K562 (cell line): ENCODE data around the gene HBG1. TPM values are rescaled to one million over a fixed set of nuclear protein-coding genes. Genes with fewer than 3 reads are reported as not detected.

Source experiments
- ATF1 ChIP-seq, 2 experiments: fragments of 450-650 bp in 1 of 2; IDR thresholded peaks; 2 replicates each; pipeline ENCODE4 v1.6.1; 2016; ENCODE audit warnings: missing compliant biosample characterization in 1 of 2, missing genetic modification characterization in 1 of 2
- DDX20 ChIP-seq: fragments of 450-650 bp; IDR thresholded peaks from 2 replicates; pipeline ENCODE4 v1.6.1; 2016; ENCODE audit warnings: missing genetic modification characterization, low read depth, mild to moderate bottlenecking, missing compliant biosample characterization, moderate library complexity
- EGR1 ChIP-seq: fragments of 450-650 bp; conservative IDR thresholded peaks from 2 replicates; pipeline ENCODE4 v1.6.1; 2017; ENCODE audit warnings: mild to moderate bottlenecking
- ERF ChIP-seq: fragments of 450-650 bp; formaldehyde crosslinking; IDR thresholded peaks from 2 replicates; pipeline ENCODE4 v1.4.0; 2020; ENCODE audit warnings: mild to moderate bottlenecking, mixed read lengths
- GTF2E2 ChIP-seq: fragments of 200-800 bp; sonication (Bioruptor generic); IDR thresholded peaks from 2 replicates; pipeline ENCODE4 v1.6.1; 2016; ENCODE audit warnings: missing genetic modification characterization, missing compliant biosample characterization
- GTF2F1 ChIP-seq: IDR thresholded peaks from 2 replicates; pipeline ENCODE4 v1.6.1; 2011; ENCODE audit warnings: low read depth, low read length, improper control_type of control experiment
- HSF4 ChIP-seq: fragments of 250-450 bp; sonication (Bioruptor Pico); IDR thresholded peaks from 2 replicates; pipeline ENCODE4 v2.1.2; 2022; ENCODE audit warnings: mild to moderate bottlenecking, moderate library complexity, borderline replicate concordance
- JUND ChIP-seq, 2 experiments: IDR thresholded peaks; 2 replicates in 1 of 2; 3 replicates in 1 of 2; pipeline ENCODE4 v1.6.1; 2011; ENCODE audit warnings: borderline replicate concordance in 2 of 2, low read depth in 2 of 2, low read length in 2 of 2, improper control_type of control experiment in 1 of 2, missing biosample characterization in 1 of 2, missing genetic modification characterization in 1 of 2, missing genetic modification reagents in 1 of 2
- MEIS2 ChIP-seq: fragments of 450-650 bp; IDR thresholded peaks from 2 replicates; pipeline ENCODE4 v1.6.1; 2014; ENCODE audit warnings: mild to moderate bottlenecking; ENCODE audit not compliant: partially characterized antibody
- PKNOX1 ChIP-seq: fragments of 450-650 bp; IDR thresholded peaks from 2 replicates; pipeline ENCODE4 v1.6.1; 2016
- PRPF4 ChIP-seq: fragments of 200-400 bp; formaldehyde crosslinking; IDR thresholded peaks from one replicate; pipeline ENCODE4 v1.6.1; 2017; ENCODE audit warnings: low read length, low read depth, mild to moderate bottlenecking; ENCODE audit not compliant: insufficient read depth, poor library complexity, severe bottlenecking
- RFX1 ChIP-seq: fragments of 450-650 bp; IDR thresholded peaks from 2 replicates; pipeline ENCODE4 v1.6.1; 2016; ENCODE audit warnings: mild to moderate bottlenecking, moderate library complexity
- STAT6 ChIP-seq: sonication (generic); formaldehyde crosslinking; IDR thresholded peaks from 2 replicates; pipeline ENCODE4 v1.8.1; 2023; ENCODE audit warnings: mild to moderate bottlenecking, missing genetic modification reagents
- ZBED1 ChIP-seq: IDR thresholded peaks from 2 replicates; pipeline ENCODE4 v1.6.1; 2014
- ZBTB2 ChIP-seq: fragments of 450-650 bp; IDR thresholded peaks from 2 replicates; pipeline ENCODE4 v1.6.1; 2016; ENCODE audit warnings: antibody characterized with exemption
- ZFP1 ChIP-seq: fragments of 450-650 bp; formaldehyde crosslinking; IDR thresholded peaks from 2 replicates; pipeline ENCODE4 v1.4.0; 2020; ENCODE audit warnings: mild to moderate bottlenecking, mixed read lengths
- ZNF174 ChIP-seq: fragments of 250-450 bp; sonication (Bioruptor Pico); IDR thresholded peaks from 2 replicates; pipeline ENCODE4 v1.4.0; 2020; ENCODE audit warnings: mild to moderate bottlenecking
- ZNF253 ChIP-seq: fragments of 250-450 bp; sonication (Bioruptor Pico); conservative IDR thresholded peaks from 2 replicates; pipeline ENCODE4 v1.6.1; 2021; ENCODE audit warnings: mild to moderate bottlenecking
- polyA plus RNA-seq, 8 experiments: library from polyadenylated mRNA; depleted of rRNA in 4 of 8; stranded (reverse) in 5 of 8; unstranded in 3 of 8; fragments of >200 nt; fragmentation: Nextera tagmentation in 2 of 8; fragmentation: Illumina TruSeq in 1 of 8; extraction: Ambion mirVana in 2 of 8; extraction: Trizol in 1 of 8; gene quantifications; 2 replicates each; pipeline versions ENCODE4 v1.2.1 to v1.2.3, GENCODE V29; 2011 to 2014; ENCODE audit warnings: inconsistent platforms in 1 of 8, missing spikeins in 1 of 8
- total RNA-seq, 7 experiments: library from RNA; depleted of rRNA in 6 of 7; stranded (reverse); fragments of >200 nt in 6 of 7; fragmentation: Illumina TruSeq in 2 of 7; extraction: Trizol in 2 of 7; gene quantifications; 2 replicates each; pipeline versions ENCODE4 v1.2.1 to v1.2.3, GENCODE V29; 2011 to 2021; ENCODE audit warnings: low replicate concordance in 1 of 7
- TF ChIP-seq, protein P1 (sequence below): sonication (generic); formaldehyde crosslinking; IDR thresholded peaks from 2 replicates; pipeline ENCODE4 v1.8.0; 2023; ENCODE audit warnings: mild to moderate bottlenecking, missing genetic modification reagents
- TF ChIP-seq, protein P2 (sequence below): sonication (generic); formaldehyde crosslinking; IDR thresholded peaks from 2 replicates; pipeline ENCODE4 v1.5.0; 2020; ENCODE audit warnings: missing genetic modification reagents
- TF ChIP-seq, protein P3 (sequence below): fragments of 450-650 bp; IDR thresholded peaks from 2 replicates; pipeline ENCODE4 v1.6.1; 2016; ENCODE audit warnings: low read depth, mild to moderate bottlenecking, moderate library complexity

Gene HBG1
- total and polyA plus RNA-seq, 9 of the 15 experiments (the other 6 are each of a cell fraction or from before 2014, with no cell fraction given) = 1,066 to 16,338 (median 4,898) TPM

GRCh38 chr11:5280582-5281102 lies 31.0 kb upstream of the HBG1 start (continued):
- TF ChIP-seq, protein P1, sequence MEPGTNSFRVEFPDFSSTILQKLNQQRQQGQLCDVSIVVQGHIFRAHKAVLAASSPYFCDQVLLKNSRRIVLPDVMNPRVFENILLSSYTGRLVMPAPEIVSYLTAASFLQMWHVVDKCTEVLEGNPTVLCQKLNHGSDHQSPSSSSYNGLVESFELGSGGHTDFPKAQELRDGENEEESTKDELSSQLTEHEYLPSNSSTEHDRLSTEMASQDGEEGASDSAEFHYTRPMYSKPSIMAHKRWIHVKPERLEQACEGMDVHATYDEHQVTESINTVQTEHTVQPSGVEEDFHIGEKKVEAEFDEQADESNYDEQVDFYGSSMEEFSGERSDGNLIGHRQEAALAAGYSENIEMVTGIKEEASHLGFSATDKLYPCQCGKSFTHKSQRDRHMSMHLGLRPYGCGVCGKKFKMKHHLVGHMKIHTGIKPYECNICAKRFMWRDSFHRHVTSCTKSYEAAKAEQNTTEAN (CRISPR knock-in tag) = no peak
- peak; percentile 88 for TF ChIP-seq MEIS2
- TF ChIP-seq HSF4 (CRISPR knock-in tag) = peak; percentile 90; the same call in 1 of the 2 replicates
- TF ChIP-seq DDX20 = no peak
- TF ChIP-seq GTF2F1 = no peak
- TF ChIP-seq, protein P2, sequence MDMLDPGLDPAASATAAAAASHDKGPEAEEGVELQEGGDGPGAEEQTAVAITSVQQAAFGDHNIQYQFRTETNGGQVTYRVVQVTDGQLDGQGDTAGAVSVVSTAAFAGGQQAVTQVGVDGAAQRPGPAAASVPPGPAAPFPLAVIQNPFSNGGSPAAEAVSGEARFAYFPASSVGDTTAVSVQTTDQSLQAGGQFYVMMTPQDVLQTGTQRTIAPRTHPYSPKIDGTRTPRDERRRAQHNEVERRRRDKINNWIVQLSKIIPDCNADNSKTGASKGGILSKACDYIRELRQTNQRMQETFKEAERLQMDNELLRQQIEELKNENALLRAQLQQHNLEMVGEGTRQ (CRISPR knock-in tag) = no peak
- TF ChIP-seq ZNF174 (CRISPR knock-in tag) = no peak
- TF ChIP-seq JUND (IDR thresholded peaks at IDR 0.05; ENCODE audit: borderline replicate concordance, low read depth, low read length) = peak; percentile 100
- peak; percentile 100 for TF ChIP-seq JUND (tag; IDR thresholded peaks at IDR 0.05; ENCODE audit: borderline replicate concordance, low read depth, low read length)
- TF ChIP-seq PKNOX1 = peak; percentile 67
- peak; percentile 71; the same call in 1 of the 2 replicates for TF ChIP-seq STAT6
- no peak; the same call in 1 of the 2 replicates for TF ChIP-seq ZBTB2
- TF ChIP-seq RFX1 = peak; percentile 45
- TF ChIP-seq ZFP1 = no peak
- TF ChIP-seq ZBED1 = peak; percentile 93
- TF ChIP-seq, protein P3, sequence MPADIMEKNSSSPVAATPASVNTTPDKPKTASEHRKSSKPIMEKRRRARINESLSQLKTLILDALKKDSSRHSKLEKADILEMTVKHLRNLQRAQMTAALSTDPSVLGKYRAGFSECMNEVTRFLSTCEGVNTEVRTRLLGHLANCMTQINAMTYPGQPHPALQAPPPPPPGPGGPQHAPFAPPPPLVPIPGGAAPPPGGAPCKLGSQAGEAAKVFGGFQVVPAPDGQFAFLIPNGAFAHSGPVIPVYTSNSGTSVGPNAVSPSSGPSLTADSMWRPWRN = peak; percentile 89
- TF ChIP-seq ATF1 (CRISPR knock-in tag; IDR thresholded peaks at IDR 0.05) = no peak
- peak; percentile 89 for TF ChIP-seq ATF1 (tag; IDR thresholded peaks at IDR 0.05)
- no peak for TF ChIP-seq PRPF4
- TF ChIP-seq ERF (CRISPR knock-in tag) = 0 out of 2 replicates have a peak, but pooled peaks have one; percentile 52
- TF ChIP-seq GTF2E2 (tag) = no peak
- peak; percentile 93 for TF ChIP-seq EGR1
- no peak for TF ChIP-seq ZNF253 (CRISPR knock-in tag)
